NCI-H1105 treated with DMSO at 0.1 percent for 48 hours (cell line): ENCODE data around the gene UGT1A10.
"Not testable (repeated sequence)": the region's sequence is repeated elsewhere in the genome, so short reads cannot be mapped to it uniquely, and the experiment has no call there.

Source experiments
- DNase-seq: peaks from one replicate; lab custom pipeline; 2025; lab: John Stamatoyannopoulos, UW

Gene UGT1A10

DNA sequence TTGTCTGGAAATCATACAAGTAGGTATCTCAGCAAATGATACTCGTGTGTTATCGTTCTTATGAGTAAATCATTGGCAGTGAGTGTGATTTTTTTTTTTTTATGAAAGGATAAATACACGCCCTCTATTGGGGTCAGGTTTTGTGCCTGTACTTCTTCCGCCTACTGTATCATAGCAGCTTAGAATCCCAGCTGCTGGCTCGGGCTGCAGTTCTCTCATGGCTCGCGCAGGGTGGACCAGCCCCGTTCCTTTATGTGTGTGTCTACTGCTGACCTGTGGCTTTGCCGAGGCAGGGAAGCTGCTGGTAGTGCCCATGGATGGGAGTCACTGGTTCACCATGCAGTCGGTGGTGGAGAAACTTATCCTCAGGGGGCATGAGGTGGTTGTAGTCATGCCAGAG is at the start of gene UGT1A10:
UGT1A10 (plus strand) TSS at position 143 of the 400 bp plus-strand sequence; CDS start at position 218, 75 bp downstream.
- not testable (repeated sequence) for DNase-seq

DNA sequence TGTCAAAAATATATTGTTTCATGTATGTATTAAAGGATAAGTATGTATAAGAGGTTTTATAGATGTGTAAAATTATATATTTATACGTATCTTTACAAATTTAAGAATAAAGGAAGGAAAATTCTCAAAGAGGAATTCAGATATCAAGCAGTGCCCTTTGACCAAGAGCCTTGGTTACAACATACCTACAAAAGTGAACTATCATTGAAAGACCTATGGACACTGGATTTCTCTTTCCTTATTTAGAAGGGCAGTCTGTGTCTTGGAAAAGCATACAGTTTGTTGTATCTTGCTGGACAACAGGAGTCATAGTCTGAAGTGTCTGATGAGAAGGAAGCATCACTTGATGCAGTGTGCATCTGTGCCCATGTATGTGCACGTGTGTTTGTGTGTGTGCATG is 47.8 kb upstream of the UGT1A10 start:
- DNase-seq, result no peak

DNA sequence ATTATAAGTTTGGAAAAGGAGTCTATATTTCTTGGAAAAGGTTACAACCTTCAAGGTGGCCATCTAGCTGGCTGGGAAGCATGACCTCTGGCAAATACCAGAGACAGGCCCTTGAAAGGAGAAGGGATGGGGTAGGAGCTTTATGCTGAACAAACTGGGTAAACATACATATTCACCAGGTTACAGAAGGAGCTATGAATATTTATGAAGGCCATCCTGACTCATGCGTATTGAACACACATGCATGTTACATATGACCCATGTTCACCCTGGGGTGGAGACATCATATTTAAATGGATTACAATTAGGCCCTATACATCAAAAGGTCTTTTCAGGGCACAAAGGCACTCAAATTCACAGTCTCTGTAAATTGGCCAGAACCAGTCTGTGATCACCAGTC is 43.5 kb upstream of the UGT1A10 start:
- not testable (repeated sequence) for DNase-seq

DNA sequence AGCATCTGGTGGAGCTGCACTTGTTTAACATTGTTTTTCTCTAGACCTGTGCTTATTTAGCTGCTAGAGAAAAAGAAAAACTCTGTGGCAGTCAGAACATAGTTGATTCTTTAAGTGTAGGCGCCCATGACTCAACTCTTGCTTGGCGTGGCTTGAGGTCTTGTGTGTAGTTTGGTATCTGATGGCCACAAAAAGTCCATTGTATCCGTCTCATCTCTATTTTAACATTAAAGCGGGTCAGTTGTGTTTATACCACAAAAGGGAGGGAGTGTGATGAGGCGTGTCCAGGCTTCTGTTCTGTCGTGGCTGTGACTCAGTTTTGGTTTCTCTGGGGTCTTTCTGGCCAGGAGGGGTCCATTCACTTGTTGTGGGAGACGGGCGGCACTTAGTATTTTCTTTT is 43.0 kb upstream of the UGT1A10 start:
- no peak for DNase-seq

DNA sequence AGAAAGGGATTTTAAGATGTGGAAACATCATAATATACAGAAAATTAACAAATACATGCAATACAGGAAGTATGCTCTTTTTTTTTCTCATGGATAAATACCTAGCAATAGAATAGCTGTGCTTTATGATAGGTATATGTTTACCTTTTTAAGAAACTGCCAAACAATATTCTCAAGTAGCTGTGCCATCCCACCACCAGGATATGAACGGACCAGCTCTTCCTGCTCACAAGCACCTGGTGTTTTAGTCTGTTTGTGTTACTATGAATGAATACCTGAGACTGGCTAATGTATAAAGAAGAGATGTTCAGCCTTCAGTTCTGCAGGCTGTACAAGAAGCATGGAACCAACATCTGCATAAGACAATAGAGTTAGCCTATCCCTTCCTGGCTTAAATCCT is 38.7 kb upstream of the UGT1A10 start:
- no peak for DNase-seq

DNA sequence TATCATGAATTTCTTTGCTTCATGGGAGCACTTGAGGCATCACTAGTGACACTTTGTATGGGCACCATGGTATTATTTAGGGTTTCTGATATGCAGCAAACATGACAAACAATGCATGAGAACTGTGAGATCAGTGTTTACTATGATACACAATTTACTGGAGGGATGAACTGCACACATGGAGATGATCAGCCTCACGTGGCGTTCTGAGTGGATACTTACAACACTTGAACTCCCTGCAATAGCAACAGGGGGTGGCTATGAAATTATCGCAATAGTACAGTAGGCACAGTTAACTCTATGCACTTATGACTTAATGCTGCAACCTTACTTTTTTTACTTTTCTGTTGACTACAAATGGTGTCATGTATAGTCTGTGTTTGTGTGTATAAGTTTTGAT is 37.3 kb upstream of the UGT1A10 start:
- DNase-seq, result no peak

DNA sequence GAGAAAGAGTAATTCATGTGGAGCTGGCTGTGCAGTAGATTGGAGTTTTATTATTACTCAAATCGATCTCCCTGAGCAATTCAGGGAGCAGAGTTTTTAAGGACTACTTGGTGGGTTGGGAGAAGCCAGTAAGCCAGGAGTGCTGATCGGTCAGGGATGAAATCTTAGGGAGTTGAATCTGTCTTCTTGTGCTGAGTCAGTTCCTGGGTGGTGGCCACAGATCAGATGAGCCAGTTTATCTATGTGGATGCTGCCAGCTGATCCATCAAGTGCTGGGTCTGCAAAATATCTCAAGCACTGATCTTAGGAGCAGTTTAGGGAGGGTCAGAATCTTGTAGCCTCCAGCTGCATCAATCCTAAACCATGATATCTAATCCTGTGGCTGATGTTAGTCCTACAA is 35.9 kb upstream of the UGT1A10 start:
- DNase-seq, result no peak

DNA sequence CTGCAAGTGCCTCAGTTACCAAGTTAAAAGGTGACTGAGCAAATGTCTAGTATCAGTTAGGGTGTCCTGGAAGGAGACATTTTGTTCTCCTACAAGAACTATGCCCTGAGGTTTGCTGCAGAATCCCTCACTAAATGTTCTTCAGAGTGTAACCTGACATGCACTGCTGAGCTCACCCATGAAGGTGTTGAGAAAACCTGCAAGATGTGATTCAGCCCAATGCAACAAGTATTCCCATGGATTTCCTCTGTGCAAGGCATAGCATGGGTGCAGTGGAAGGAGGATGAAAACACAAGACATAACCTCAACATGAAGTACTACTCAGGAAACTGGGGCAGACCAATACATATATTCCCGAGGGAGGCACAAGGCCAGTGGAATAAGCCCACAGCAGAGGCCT is 34.2 kb upstream of the UGT1A10 start:
- DNase-seq, result no peak

DNA sequence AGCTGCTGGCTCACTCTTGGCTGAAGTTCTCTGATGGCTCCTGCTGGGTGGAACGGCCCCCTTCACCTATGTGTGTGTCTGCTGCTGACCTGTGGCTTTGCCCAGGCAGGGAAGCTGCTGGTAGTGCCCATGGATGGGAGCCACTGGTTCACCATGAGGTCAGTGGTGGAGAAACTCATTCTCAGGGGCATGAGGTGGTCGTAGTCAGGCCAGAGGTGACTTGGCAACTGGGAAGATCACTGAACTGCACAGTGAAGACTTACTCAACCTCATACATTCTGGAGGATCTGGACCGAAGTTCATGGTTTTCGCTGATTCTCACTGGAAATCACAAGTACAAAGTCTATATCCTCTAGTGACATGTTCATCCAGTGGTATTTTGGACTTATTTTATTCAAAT is 32.7 kb upstream of the UGT1A10 start:
- DNase-seq, result no peak

DNA sequence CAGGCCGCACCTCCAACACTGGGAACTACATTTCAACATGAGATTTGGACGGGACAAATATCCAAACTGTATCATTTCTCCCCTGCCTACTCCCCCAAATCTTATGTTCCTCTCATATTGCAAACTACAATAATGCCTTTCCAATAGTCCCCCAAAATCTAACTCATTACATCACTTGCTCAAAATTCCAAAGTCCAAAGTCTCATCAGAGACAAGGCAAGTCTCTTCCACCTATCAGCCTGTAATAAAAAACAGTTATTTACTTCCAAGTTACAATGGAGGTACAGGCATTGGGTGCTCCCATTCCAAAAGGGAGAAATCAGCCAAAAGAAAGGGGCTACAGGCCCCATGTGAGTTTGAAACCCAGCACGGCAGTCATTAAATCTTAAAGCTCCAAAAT is 31.4 kb upstream of the UGT1A10 start:
- no peak for DNase-seq

DNA sequence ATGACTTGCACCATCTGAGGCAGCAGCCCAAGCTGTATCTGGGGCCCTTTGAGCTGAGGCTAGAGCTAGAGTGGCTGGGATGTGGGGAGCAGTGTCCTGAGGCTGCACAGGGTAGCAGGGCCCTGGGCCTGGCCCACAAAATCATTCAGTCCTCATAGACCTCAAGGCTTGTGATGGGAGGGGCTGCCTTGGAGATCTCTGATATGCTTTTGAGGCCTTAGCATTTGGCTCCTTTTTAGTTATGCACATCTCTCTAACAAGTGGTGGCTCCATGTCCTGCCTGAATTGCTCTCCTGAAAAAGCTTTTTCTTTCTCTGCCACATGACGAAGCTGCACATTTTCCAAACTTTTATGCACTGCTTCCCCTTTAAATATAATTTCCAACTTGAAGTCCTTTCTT is 30.6 kb upstream of the UGT1A10 start:
- DNase-seq, result no peak

DNA sequence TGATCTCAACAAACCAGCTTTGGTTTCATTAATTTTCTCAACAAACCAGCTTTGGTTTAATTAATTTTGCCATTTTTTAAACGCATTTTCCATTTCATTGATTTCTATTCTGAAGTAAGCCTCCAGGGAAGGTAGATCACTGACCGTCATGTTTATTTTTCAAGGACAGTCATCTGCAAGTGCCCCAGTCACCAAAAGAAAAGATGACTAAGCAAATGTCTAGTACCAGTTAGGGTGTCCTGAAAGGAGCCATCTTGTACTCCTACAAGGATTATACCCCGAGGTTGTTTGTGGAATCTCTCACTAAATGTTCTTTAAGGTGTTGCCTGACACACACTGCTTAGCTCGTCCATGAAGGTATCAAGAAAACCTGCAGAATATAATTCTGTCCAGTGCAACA is 25.0 kb upstream of the UGT1A10 start:
- no peak for DNase-seq

DNA sequence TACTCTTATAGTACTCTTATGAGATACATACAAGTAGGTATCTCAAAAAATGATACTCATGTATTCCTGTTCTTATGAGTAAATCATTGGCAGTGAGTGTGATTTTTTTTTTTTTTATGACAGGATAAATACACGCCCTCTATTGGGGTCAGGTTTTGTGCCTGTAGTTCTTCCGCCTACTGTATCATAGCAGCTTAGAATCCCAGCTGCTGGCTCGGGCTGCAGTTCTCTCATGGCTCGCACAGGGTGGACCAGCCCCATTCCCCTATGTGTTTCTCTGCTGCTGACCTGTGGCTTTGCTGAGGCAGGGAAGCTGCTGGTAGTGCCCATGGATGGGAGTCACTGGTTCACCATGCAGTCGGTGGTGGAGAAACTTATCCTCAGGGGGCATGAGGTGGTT is 18.8 kb upstream of the UGT1A10 start, which contains the start of gene UGT1A8:
UGT1A8 (plus strand) TSS at position 158 of the 400 bp plus-strand sequence; CDS start at position 233, 75 bp downstream.
- DNase-seq, result not testable (repeated sequence)

DNA sequence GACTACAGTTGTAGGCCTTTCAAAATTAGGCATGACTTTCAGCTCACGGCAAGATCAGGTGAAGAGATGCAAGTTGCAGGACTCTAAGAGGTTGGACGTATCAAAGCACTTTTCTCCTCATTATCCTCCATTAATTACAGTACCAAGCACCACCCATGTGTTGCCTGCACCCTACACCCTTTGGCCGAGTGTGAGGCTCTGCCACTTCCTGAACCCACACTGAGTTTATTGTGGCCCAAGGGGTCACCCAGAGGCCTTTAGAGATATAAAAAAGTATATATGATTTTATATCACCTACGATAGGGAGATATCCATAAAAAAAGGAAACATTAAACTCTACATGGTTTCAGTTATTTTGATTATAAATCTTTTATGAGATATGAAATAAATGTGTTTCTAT is 16.0 kb upstream of the UGT1A10 start:
- no peak for DNase-seq

DNA sequence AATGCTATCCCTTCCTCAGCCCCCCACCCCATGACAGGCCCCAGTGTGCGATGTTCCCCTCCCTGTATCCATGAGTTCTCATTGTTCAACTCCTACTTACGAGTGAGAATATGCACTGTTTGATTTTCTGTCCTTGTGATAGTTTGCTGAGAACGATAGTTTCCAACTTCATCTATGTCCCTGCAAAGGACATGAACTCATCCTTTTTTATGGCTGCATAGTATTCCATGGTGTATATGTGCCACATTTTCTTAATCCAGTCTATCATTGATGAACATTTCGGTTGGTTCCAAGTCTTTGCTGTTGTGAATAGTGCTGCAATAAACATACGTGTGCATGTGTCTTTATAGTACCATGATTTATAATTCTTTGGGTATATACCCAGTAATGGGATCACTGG is 14.4 kb upstream of the UGT1A10 start:
- DNase-seq, result not testable (repeated sequence)

DNA sequence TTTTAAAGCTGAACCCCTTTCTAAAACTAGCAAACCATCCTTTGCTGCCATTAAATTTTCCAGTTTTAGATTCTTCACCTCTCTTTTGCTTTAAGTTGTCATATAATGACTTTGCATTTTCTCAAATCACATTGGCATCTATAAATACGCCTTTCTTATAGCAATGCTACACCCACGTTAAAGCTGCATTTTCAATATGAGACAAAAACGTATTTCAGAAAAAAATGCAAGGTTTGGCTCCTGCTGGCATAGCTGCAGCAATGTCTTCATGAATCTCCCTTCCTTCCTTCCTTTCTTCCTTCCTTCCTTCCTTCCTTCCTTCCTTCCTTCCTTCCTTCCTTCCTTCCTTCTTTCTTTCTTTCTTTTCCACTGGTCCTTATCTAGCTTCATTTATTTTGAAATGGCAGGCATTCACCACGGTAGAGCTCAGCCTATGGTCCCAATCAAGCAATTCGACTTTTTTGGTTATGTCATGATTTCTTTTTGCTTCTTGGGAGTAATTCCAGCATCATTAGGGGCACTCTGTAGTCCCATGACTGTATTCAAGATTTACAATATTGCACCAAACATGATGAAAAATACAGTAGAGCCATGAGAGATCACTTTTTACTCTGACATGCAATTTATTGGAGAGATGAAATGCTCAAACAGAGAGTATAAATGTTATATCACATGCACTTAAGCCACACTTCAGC is 8.8 kb upstream of the UGT1A10 start:
- DNase-seq, result no peak

DNA sequence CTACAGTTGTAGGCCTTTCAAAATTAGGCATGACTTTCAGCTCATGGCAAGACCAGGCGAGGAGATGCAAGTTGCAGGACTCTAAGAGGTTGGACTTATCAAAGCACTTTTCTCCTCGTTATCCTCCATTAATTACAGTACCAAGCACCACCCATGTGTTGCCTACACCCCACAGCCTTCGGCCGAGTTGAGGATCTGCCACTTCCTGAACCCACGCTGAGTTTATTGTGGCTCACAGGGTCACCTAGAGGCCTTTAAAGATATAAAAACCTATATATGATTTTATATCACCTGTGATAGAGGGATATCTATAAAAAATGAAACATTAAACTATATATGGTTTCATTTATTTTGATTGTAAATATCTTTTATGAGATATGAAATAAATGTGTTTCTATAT is 2.6 kb downstream of the UGT1A10 start:
- DNase-seq, result no peak

DNA sequence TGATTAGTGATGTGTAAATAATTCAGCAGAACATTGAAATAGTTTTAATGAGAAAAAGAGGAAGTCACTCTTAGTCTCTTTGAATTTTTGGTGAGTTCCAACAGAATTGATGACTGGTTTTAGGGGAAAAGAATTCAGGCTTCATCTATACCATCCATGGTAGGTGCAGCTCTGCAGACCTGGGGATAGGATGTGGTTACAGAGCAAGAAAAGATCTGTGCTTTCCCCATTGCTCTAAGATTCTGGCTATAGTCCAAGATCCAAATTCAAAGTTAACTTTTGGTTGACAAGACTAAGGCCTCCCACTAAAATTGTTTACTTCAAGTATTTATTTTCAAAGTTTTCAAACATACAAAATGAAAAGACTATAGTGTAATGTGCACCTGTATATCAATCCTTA is 3.6 kb downstream of the UGT1A10 start:
- DNase-seq, result no peak

DNA sequence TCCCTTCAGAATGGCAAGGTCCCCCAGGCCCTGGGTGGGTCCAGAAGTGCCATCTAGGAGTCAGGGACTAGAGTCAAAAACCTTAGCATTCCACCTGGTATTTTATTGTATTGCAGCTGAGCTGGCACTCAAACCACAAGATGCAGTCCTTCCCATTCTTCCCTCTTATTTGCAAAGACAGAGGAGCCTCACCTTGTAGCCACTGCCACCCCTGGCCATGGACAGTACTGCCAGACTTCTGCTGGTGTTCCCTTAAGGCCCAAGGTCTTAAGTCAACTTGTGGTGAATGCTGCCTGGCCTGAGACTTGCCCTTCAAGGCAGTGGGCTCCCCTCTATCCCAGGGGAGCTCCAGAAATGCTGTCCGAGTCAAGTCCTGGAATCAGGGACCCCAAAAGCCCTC is 6.9 kb downstream of the UGT1A10 start:
- no peak for DNase-seq

DNA sequence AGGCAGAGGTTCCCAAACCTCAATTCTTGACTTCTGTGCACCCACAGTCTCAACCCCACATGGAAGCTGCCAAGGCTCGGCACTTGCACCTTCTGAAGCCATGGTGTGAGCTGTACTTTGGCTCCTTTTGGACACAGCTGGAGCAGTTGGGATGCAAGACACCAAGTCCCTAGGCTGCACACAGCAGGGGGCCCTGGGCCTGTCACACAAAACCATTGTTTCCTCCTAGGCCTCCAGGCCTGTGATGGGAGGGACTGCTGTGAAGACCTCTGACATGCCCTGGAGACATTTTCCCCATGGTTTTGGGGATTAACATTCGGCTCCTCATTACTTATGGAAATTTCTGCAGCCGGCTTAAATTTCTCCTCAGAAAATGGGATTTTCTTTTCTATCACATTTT is 9.8 kb downstream of the UGT1A10 start:
- not testable (repeated sequence) for DNase-seq

DNA sequence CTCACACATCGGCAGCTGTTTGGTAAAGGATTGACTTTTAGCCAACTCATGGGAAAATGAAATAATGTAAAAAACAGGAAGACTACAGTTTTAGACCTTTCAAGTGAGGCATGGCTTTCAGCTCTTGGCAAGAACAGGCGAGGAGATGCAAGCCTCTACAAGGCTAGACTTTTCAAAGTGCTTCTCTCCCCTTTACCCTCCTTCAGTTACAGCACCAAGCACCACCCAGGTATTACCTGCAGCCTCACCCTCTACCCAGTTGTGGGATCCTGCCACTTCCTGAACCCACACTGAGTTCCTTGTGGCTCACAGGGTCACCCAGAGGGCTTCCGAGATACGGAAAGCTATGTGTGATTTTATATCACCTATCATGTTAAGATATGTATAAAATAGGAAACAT is 14.7 kb downstream of the UGT1A10 start:
- no peak for DNase-seq

DNA sequence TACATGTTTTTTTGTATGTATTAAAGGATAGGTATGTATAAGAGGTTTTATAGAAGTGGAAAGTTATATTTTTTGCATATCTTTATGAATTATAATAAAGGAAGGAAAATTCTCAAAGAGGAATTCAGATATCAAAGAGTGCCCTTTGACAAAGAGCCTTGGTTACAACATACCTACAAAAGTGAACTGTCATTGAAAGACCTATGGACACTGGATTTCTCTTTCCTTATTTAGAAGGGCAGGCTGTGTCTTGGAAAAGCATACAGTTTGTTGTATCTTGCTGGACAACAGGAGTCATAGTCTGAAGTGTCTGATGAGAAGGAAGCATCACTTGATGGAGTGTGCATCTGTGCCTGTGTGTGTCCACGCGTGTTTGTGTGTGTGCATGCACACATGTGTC is 15.2 kb downstream of the UGT1A10 start:
- DNase-seq, result no peak

DNA sequence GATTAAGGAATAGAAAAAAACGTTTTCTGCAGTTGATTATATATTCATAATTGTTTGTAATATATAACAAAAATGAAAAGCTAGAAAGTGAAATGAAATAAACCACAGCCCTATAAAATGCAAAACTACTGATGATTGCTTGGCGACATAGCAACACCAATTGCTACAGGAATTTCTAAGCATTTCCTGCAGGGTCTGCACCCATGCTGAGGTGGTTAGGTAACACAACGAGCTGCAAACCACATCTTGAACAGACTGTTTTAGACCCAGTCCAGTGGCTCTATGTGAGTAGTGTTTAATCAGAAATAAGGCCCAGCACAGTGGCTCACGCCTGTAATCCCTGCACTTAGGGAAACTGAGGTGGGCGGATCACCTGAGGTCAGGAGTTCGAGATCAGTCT is 18.3 kb downstream of the UGT1A10 start:
- DNase-seq, result no peak

DNA sequence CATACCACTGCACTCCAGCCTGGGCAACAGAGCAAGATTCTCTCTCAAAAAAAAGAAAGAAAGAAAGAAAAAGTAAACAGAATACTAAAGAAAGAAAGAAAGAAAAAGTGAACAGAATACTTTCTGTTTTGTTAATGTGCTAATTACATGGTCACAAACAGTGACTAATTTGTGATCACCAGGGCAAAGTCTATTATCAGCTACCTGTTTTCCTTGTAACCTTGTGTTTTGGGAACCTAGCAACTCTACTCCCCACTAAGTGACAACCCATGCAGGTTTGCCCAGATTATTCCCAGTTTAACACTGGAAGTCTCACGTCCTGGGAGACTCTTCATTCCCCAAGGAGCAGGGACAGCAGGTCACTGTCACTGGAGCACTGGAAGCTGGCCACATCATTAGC is 18.8 kb downstream of the UGT1A10 start:
- no peak for DNase-seq
